ENCODE measurements around the gene GLIS1.

GLIS1 gene

GRCh38 chr1:53553734-53554509 lies 185.0 kb downstream of the GLIS1 start:
- Histone ChIP-seq H4K8ac (ENCODE audit: low read length) (no peak overlapping the region), H3K9me3 (ENCODE audit: control insufficient read depth, low read length) (no peaks in the 10 kb centered on the region), H3K9ac (ENCODE audit: low read length) (no peak overlapping the region), H2AFZ (ENCODE audit: low read depth, low read length) (no peak overlapping the region), H2BK15ac (ENCODE audit: low read depth, poor library complexity, severe bottlenecking) (no peak overlapping the region), H3K36me3 (ENCODE audit: control insufficient read depth in 1 of 2, insufficient read depth in 2 of 2, low read depth in 1 of 2, low read length in 2 of 2) (peaks cover 0 to 23% of the 10 kb centered on the region in 2 experiments), H4K91ac (ENCODE audit: low read length) (no peak overlapping the region), H3K23ac (ENCODE audit: low read length in 2 of 2) (no peak overlapping the region), H3K27ac (ENCODE audit: low read length, poor library complexity, severe bottlenecking) (no peak overlapping the region), H2AK5ac (ENCODE audit: low read length, severe bottlenecking) (no peak overlapping the region), H3K4ac (ENCODE audit: low read depth in 1 of 2, low read length in 2 of 2) (no peak overlapping the region), H3K79me1 (replicated peaks; ENCODE audit: low read length, poor library complexity, severe bottlenecking) (peaks cover 26% of the 10 kb centered on the region), H3K4me2 (ENCODE audit: low read length, poor library complexity, severe bottlenecking) (no peak overlapping the region), H3K27me3 (ENCODE audit: control insufficient read depth in 1 of 2, insufficient read depth in 1 of 2, low read length in 2 of 2) (peaks cover 0 to 20% of the 10 kb centered on the region in 2 experiments), H2BK12ac (ENCODE audit: low read length in 2 of 2) (no peak overlapping the region), H3K14ac (ENCODE audit: low read length in 2 of 2) (no peak overlapping the region), H3K18ac (ENCODE audit: low read depth in 1 of 2, low read length in 2 of 2) (no peak overlapping the region), H3K4me1 (ENCODE audit: control insufficient read depth, insufficient read depth, low read depth, low read length) (peaks cover 40% of the 10 kb centered on the region), H2BK120ac (ENCODE audit: low read depth, low read length) (no peak overlapping the region), H2BK5ac (ENCODE audit: low read depth, low read length, poor library complexity, severe bottlenecking) (no peak overlapping the region), H3K4me3 (ENCODE audit: insufficient read depth in 1 of 2, low read depth in 1 of 2, low read length in 2 of 2) (no peak overlapping the region)
- DNase-seq, result no peak
- WGBS, result 82% methylated on average over 8 of the region's 8 CpGs

GRCh38 chr1:53552981-53553733 lies 185.8 kb downstream of the GLIS1 start:
- H3K36me3 ChIP-seq (ENCODE audit: control insufficient read depth in 1 of 2, insufficient read depth in 2 of 2, low read depth in 1 of 2, low read length in 2 of 2), result peaks cover 0 to 20% of the 10 kb centered on the region in 2 experiments
- H2BK15ac ChIP-seq (ENCODE audit: low read depth, poor library complexity, severe bottlenecking), result no peak overlapping the region
- no peak overlapping the region for H4K91ac ChIP-seq (ENCODE audit: low read length)
- H3K4me2 ChIP-seq (ENCODE audit: low read length, poor library complexity, severe bottlenecking), result no peak overlapping the region
- no peak overlapping the region for H3K14ac ChIP-seq (ENCODE audit: low read length in 2 of 2)
- DNase-seq, result no peak
- no peak overlapping the region for H4K8ac ChIP-seq (ENCODE audit: low read length)
- no peak overlapping the region for H3K4ac ChIP-seq (ENCODE audit: low read depth in 1 of 2, low read length in 2 of 2)
- H3K23ac ChIP-seq (ENCODE audit: low read length in 2 of 2), result no peak overlapping the region
- H2BK12ac ChIP-seq (ENCODE audit: low read length in 2 of 2), result no peak overlapping the region
- no peak overlapping the region for H2AFZ ChIP-seq (ENCODE audit: low read depth, low read length)
- no peak overlapping the region for H2BK120ac ChIP-seq (ENCODE audit: low read depth, low read length)
- H3K27me3 ChIP-seq (ENCODE audit: control insufficient read depth in 1 of 2, insufficient read depth in 1 of 2, low read length in 2 of 2), result peaks cover 0 to 27% of the 10 kb centered on the region in 2 experiments
- no peak overlapping the region for H3K4me3 ChIP-seq (ENCODE audit: insufficient read depth in 1 of 2, low read depth in 1 of 2, low read length in 2 of 2)
- no peaks in the 10 kb centered on the region for H3K9me3 ChIP-seq (ENCODE audit: control insufficient read depth, low read length)
- H3K9ac ChIP-seq (ENCODE audit: low read length), result no peak overlapping the region
- no peak overlapping the region for H3K18ac ChIP-seq (ENCODE audit: low read depth in 1 of 2, low read length in 2 of 2)
- WGBS, result 92% methylated on average over 10 of the region's 10 CpGs
- no peak overlapping the region for H2BK5ac ChIP-seq (ENCODE audit: low read depth, low read length, poor library complexity, severe bottlenecking)
- H3K27ac ChIP-seq (ENCODE audit: low read length, poor library complexity, severe bottlenecking), result no peak overlapping the region
- H3K79me1 ChIP-seq (replicated peaks; ENCODE audit: low read length, poor library complexity, severe bottlenecking), result peaks cover 30% of the 10 kb centered on the region
- no peak overlapping the region for H2AK5ac ChIP-seq (ENCODE audit: low read length, severe bottlenecking)
- peaks cover 41% of the 10 kb centered on the region for H3K4me1 ChIP-seq (ENCODE audit: control insufficient read depth, insufficient read depth, low read depth, low read length)

GRCh38 chr1:53552146-53552861 lies 186.7 kb downstream of the GLIS1 start:
- Histone ChIP-seq H2BK5ac (ENCODE audit: low read depth, low read length, poor library complexity, severe bottlenecking) (no peak overlapping the region), H3K27me3 (ENCODE audit: control insufficient read depth in 1 of 2, insufficient read depth in 1 of 2, low read length in 2 of 2) (peaks cover 0 to 34% of the 10 kb centered on the region in 2 experiments), H2BK12ac (ENCODE audit: low read length in 2 of 2) (no peak overlapping the region), H3K27ac (ENCODE audit: low read length, poor library complexity, severe bottlenecking) (peak overlapping the region; percentile 11), H3K4ac (ENCODE audit: low read depth in 1 of 2, low read length in 2 of 2) (no peak overlapping the region), H2AFZ (ENCODE audit: low read depth, low read length) (no peak overlapping the region), H3K23ac (ENCODE audit: low read length in 2 of 2) (no peak overlapping the region), H3K36me3 (ENCODE audit: control insufficient read depth in 1 of 2, insufficient read depth in 2 of 2, low read depth in 1 of 2, low read length in 2 of 2) (peaks cover 0 to 19% of the 10 kb centered on the region in 2 experiments), H2AK5ac (ENCODE audit: low read length, severe bottlenecking) (no peak overlapping the region), H3K4me3 (ENCODE audit: insufficient read depth in 1 of 2, low read depth in 1 of 2, low read length in 2 of 2) (no peak overlapping the region), H3K18ac (ENCODE audit: low read depth in 1 of 2, low read length in 2 of 2) (no peak overlapping the region), H3K79me1 (replicated peaks; ENCODE audit: low read length, poor library complexity, severe bottlenecking) (peaks cover 37% of the 10 kb centered on the region), H3K9ac (ENCODE audit: low read length) (no peak overlapping the region), H2BK120ac (ENCODE audit: low read depth, low read length) (no peak overlapping the region), H3K4me1 (ENCODE audit: control insufficient read depth, insufficient read depth, low read depth, low read length) (peaks cover 41% of the 10 kb centered on the region), H4K91ac (ENCODE audit: low read length) (no peak overlapping the region), H3K14ac (ENCODE audit: low read length in 2 of 2) (no peak overlapping the region), H2BK15ac (ENCODE audit: low read depth, poor library complexity, severe bottlenecking) (no peak overlapping the region), H3K4me2 (ENCODE audit: low read length, poor library complexity, severe bottlenecking) (no peak overlapping the region), H4K8ac (ENCODE audit: low read length) (no peak overlapping the region), H3K9me3 (ENCODE audit: control insufficient read depth, low read length) (no peaks in the 10 kb centered on the region)
- 66% methylated on average over 9 of the region's 10 CpGs for WGBS
- no peak for DNase-seq
